Lung (tissue), 12 donors: ENCODE results near the gene SMAGP. TPM values are rescaled to one million over a fixed set of nuclear protein-coding genes. Genes with fewer than 3 reads are reported as not detected.
"Not testable (repeated sequence)": the region's sequence is repeated elsewhere in the genome, so short reads cannot be mapped to it uniquely, and the experiment has no call there.

Experiments
- ATAC-seq: fragments of 200-7000 bp; cut with Tn5 transposase; one replicate; pipeline ENCODE4 v1.9.1; 2020; ENCODE audit warnings: moderate number of reproducible peaks; ENCODE audit not compliant: insufficient read depth, low FRiP score
- DNase-seq, 3 donors: peaks; one replicate each; pipeline ENCODE4 v3.0.0-alpha.2; 2013 to 2017
- H3K27ac ChIP-seq, 2 donors: one replicate each; pipeline ENCODE4 v1.5.1; 2013; ENCODE audit warnings: mild to moderate bottlenecking in 2 of 2, moderate library complexity in 2 of 2, control low read depth in 1 of 2, inconsistent platforms in 1 of 2, low read depth in 1 of 2, low read length in 1 of 2
- H3K27me3 ChIP-seq, 3 donors: one replicate each; pipeline ENCODE4 v1.5.1; 2013; ENCODE audit warnings: low read length in 2 of 3; ENCODE audit not compliant: control insufficient read depth in 3 of 3, insufficient read depth in 3 of 3
- H3K36me3 ChIP-seq, 4 donors: one replicate each; pipeline ENCODE4 v1.5.1; 2013; ENCODE audit warnings: low read length in 4 of 4, mild to moderate bottlenecking in 1 of 4, moderate library complexity in 1 of 4; ENCODE audit not compliant: control insufficient read depth in 4 of 4, insufficient read depth in 4 of 4
- H3K4me1 ChIP-seq, 5 donors: one replicate each; pipeline ENCODE4 v1.5.1; 2013; ENCODE audit warnings: low read length in 5 of 5, mild to moderate bottlenecking in 2 of 5, moderate library complexity in 1 of 5; ENCODE audit not compliant: control insufficient read depth in 5 of 5, insufficient read depth in 5 of 5
- H3K4me3 ChIP-seq: one replicate; pipeline ENCODE4 v1.5.1; 2013; ENCODE audit warnings: mild to moderate bottlenecking, control low read depth, moderate library complexity
- H3K9ac ChIP-seq, 2 donors: one replicate each; pipeline ENCODE4 v1.5.1; 2013; ENCODE audit warnings: low read length in 2 of 2, control low read depth in 1 of 2; ENCODE audit not compliant: insufficient read depth in 1 of 2
- H3K9me3 ChIP-seq, 4 donors: one replicate each; pipeline ENCODE4 v1.5.1; 2013; ENCODE audit warnings: low read length in 3 of 4, mild to moderate bottlenecking in 1 of 4, moderate library complexity in 1 of 4; ENCODE audit not compliant: control insufficient read depth in 4 of 4, insufficient read depth in 3 of 4
- WGBS, 2 donors: extraction: QIAGEN DNeasy Blood & Tissue Kit; methylation state at CpG; one replicate each; pipeline ENCODE4 v1.1.7; 2013; 5-methylcytosine and 5-hydroxymethylcytosine counted together
- polyA plus RNA-seq, 2 donors: library from polyadenylated mRNA; stranded (reverse); fragments of 200-250 nt; gene quantifications; one replicate each; pipeline ENCODE4 v1.2.1, GENCODE V29; 2013
- total RNA-seq, 2 donors: library from RNA; depleted of rRNA in 1 of 2; stranded (reverse); fragments of >200 nt in 1 of 2; gene quantifications; one replicate each; pipeline ENCODE4 v1.2.1, GENCODE V29; 2014 to 2021
- TF ChIP-seq, protein P1 (sequence below): IDR thresholded peaks from 2 replicates; pipeline ENCODE4 v1.5.1; 2012; ENCODE audit warnings: mild to moderate bottlenecking; ENCODE audit errors: control extremely low read depth, extremely low read depth
- donor health status: control.
- donor health status: control.
- donor health status: Bipolar disorder and iron deficiency.
- donor health status: healthy.
- donor health status: DM: yes; HTN: yes; CAD: no.

SMAGP gene
- total and polyA plus RNA-seq, 4 donors, result 9.7 to 26.0 (median 17.2) TPM

DNA sequence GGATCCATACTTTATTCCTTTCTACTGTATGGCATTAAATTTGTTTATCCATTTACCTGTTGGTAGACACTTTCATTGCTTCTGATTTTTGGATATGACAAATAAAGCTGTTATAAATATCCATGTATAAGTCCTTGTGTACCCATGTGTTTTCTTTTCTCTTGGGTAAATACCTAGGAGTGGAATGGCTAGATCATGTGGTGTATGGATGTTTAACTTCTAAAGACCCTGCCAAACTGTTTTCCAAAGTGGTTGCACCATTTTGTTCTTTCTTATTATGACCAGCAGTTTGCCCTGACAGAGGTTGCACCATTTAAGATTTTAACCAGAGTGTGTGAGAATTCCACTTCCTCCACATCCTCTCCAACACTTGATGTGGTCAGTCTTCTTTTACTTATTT lies 37.6 kb downstream of the SMAGP start:
- TF ChIP-seq, protein P1, sequence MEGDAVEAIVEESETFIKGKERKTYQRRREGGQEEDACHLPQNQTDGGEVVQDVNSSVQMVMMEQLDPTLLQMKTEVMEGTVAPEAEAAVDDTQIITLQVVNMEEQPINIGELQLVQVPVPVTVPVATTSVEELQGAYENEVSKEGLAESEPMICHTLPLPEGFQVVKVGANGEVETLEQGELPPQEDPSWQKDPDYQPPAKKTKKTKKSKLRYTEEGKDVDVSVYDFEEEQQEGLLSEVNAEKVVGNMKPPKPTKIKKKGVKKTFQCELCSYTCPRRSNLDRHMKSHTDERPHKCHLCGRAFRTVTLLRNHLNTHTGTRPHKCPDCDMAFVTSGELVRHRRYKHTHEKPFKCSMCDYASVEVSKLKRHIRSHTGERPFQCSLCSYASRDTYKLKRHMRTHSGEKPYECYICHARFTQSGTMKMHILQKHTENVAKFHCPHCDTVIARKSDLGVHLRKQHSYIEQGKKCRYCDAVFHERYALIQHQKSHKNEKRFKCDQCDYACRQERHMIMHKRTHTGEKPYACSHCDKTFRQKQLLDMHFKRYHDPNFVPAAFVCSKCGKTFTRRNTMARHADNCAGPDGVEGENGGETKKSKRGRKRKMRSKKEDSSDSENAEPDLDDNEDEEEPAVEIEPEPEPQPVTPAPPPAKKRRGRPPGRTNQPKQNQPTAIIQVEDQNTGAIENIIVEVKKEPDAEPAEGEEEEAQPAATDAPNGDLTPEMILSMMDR, result no peak
- ATAC-seq, result no peak

GRCh38 chr12:51229116-51229809 lies 41.0 kb downstream of the SMAGP start:
- no peak overlapping the region for H3K4me3 ChIP-seq
- no peak for ATAC-seq
- H3K27ac ChIP-seq, result no peak overlapping the region
- TF ChIP-seq, protein P1, result no peak
- H3K27me3 ChIP-seq, result no peaks in the 10 kb centered on the region
- no peaks in the 10 kb centered on the region for H3K4me1 ChIP-seq
- no peak for DNase-seq
- H3K9me3 ChIP-seq, result no peaks in the 10 kb centered on the region
- no peak overlapping the region for H3K9ac ChIP-seq
- WGBS, 2 donors, result 94 to 97% methylated on average over 7 of the region's 7 CpGs
- H3K36me3 ChIP-seq, result no peaks in the 10 kb centered on the region

More for the DNA sequence above, 37.6 kb downstream of the SMAGP start:
- no peak for DNase-seq
- H3K36me3 ChIP-seq, result no peaks in the 10 kb centered on the region
- H3K9ac ChIP-seq, result no peak overlapping the region
- no peaks in the 10 kb centered on the region for H3K9me3 ChIP-seq
- no peaks in the 10 kb centered on the region for H3K4me1 ChIP-seq
- H3K4me3 ChIP-seq, result no peak overlapping the region
- H3K27me3 ChIP-seq, result no peaks in the 10 kb centered on the region
- H3K27ac ChIP-seq, result no peak overlapping the region

DNA sequence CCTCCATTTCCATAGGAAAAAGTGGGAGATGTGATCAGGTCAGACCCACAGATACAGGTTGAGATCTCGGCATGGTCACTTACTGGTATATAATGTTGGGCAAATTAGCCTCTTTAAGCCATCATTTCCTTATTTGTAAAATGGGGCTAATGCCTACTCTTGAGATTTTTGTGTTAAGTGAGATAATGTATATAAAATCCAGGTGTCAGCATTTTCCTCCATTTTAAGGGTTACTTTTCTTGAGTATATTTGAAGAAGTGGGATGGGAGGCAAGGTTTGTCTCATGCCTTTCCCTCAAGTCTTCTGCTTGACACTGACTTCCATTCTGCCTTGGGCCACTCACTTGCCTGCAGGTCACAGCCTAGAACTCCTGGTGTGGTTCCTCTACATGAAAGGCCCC lies 42.3 kb downstream of the SMAGP start:
- Histone ChIP-seq H3K4me1 (no peaks in the 10 kb centered on the region), H3K9ac (no peak overlapping the region), H3K4me3 (no peak overlapping the region), H3K9me3 (no peaks in the 10 kb centered on the region), H3K27ac (no peak overlapping the region), H3K36me3 (no peaks in the 10 kb centered on the region), H3K27me3 (no peaks in the 10 kb centered on the region)
- TF ChIP-seq, protein P1, result no peak
- 96 to 97% methylated on average over 1 of the region's 1 CpG for WGBS, 2 donors
- DNase-seq (no peak), ATAC-seq (no peak)

- not testable (repeated sequence) for H3K9ac ChIP-seq, H3K9me3 ChIP-seq, DNase-seq, H3K4me3 ChIP-seq, H3K27me3 ChIP-seq, ATAC-seq, H3K4me1 ChIP-seq, H3K27ac ChIP-seq, H3K36me3 ChIP-seq
- WGBS, 2 donors, result 84 to 87% methylated on average over 5 of the region's 5 CpGs
Measured at GRCh38 chr12:51227112-51227511, 43.1 kb downstream of the SMAGP start.
